Coronary artery (tissue), 2 donors: ENCODE measurements around the gene TPCN1.

ENCODE experiments used
- DNase-seq: peaks from one replicate; pipeline ENCODE4 v3.0.0-alpha.2; 2017; ENCODE audit warnings: low spot score
- H3K27ac ChIP-seq, 2 donors: fragments of 200-600 bp; sonication (generic); one replicate each; pipeline ENCODE4 v1.5.1; 2016 to 2019
- H3K4me3 ChIP-seq: fragments of 200-600 bp; sonication (generic); 2 replicates; pipeline ENCODE4 v1.5.1; 2016; ENCODE audit warnings: mild to moderate bottlenecking, moderate library complexity
- CTCF ChIP-seq: fragments of 200-600 bp; sonication (generic); IDR thresholded peaks from one replicate; pipeline ENCODE4 v1.5.1; 2019; ENCODE audit warnings: antibody characterized with exemption

The TPCN1 gene

GRCh38 chr12:113226696-113227568, 5.7 kb downstream of the TPCN1 start:
- peak; percentile 89 for DNase-seq
- no peak for TF ChIP-seq CTCF
- H3K27ac ChIP-seq: peak overlapping the region; percentile 91 to 92

GRCh38 chr12:113227686-113228391, 6.6 kb downstream of the TPCN1 start:
- no peak for DNase-seq
- H3K4me3 ChIP-seq: peak overlapping the region; percentile 19
- TF ChIP-seq CTCF: no peak
- H3K27ac ChIP-seq: peak overlapping the region; percentile 91 to 92

More at GRCh38 chr12:113226696-113227568, 5.7 kb downstream of the TPCN1 start:
- peak overlapping the region; percentile 19 for H3K4me3 ChIP-seq

GRCh38 chr12:113228394-113229028, 7.2 kb downstream of the TPCN1 start:
- Histone ChIP-seq H3K27ac (peak overlapping the region; percentile 91 to 92), H3K4me3 (no peak overlapping the region)
- DNase-seq: no peak
- no peak for TF ChIP-seq CTCF

GRCh38 chr12:113230315-113231234, 9.3 kb downstream of the TPCN1 start:
- peak overlapping the region; percentile 79 to 89 for H3K27ac ChIP-seq
- no peak for DNase-seq
- no peak overlapping the region for H3K4me3 ChIP-seq
- TF ChIP-seq CTCF: no peak

GRCh38 chr12:113231235-113232088, 10.2 kb downstream of the TPCN1 start:
- no peak for TF ChIP-seq CTCF
- no peak for DNase-seq
- peak overlapping the region; percentile 79 to 89 for H3K27ac ChIP-seq
- H3K4me3 ChIP-seq: no peak overlapping the region
